GM21423 (cell line): Measurements from ENCODE around the gene RCOR1.
"Not testable (repeated sequence)": the region's sequence is repeated elsewhere in the genome, so short reads cannot be mapped to it uniquely, and the experiment has no call there.

Experiments used
- ATAC-seq: cut with Tn5 transposase; IDR thresholded peaks from one replicate; pipeline ENCODE4 v1.9.1; 2021; ENCODE audit warnings: mild to moderate bottlenecking, moderate library complexity; ENCODE audit not compliant: unreplicated experiment

Gene RCOR1

DNA sequence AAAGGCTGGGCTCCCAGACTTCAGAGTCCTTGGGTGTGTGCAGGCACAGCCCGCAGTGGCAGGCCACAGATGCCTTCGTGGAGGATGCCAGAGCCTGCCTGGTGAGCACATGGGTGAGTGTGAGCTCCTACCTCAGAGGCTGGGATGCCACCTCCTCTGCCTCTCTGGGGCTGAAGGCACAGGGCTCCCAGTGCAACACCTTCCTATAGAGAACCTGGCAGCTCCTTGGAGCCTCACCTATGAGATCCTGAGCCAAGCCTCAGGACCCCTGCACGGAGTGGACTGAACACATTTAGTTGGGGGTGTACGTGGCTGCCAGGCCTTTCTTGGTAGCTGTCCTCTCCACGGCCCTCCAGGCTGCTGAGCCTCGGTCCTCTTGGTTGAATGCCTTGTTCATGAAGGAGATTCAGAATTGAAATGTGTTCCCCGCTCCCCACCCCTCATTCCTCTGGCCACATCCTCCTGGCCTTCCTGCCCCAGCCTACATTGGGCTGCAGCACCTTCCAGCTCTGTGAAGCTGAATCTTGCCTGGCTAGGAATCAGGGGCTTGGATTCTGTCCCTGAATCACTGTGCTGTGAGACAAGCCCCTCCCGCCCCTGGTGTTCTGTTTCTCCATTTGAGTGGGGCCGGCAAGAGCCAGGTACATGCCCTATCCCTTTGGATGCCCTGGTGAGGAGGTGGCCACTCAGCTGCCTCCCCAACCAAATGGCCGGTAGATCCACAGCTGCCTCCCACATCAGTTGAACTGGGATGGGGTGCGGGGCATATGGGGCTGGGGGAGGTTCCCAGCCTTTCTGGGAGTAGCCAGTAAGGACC lies 146.1 kb downstream of the RCOR1 start:
- ATAC-seq = no peak

DNA sequence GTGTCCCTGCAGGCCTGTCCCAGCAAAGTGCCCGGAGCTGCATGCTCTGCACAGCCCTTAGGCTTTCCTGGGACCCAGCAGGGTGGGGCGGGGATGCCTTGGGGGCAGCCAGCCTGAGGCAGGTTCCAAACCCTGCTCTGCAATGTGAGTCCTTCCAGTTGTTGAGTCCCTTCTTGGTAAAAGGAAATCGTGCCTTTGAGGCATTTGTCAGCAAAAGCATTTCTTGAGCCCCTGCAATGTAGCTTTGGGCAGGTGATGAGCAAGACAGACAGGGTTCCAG lies 146.7 kb downstream of the RCOR1 start:
- ATAC-seq = no peak

GRCh38 chr14:102746634-102747438 lies 154.4 kb downstream of the RCOR1 start:
- no peak for ATAC-seq

DNA sequence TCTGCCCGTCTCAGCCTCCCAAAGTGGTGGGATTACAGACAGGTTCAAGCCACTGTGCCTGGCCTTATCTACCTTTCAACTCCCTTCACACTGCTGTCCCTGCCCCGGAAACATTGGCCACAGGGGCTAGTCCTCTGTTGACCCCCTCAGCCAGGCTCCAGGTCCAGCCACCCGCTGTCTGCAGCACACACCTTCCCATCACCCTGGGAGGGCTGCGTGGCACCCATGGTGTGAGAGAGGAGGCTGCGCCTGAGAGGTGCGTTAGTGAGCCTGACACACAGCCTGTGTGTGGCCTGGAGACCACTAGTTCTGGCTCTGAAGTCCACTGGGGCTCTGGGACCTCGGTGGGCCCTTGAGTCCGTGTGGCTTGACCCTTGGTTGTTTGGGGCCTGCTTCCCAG lies 156.4 kb downstream of the RCOR1 start:
- ATAC-seq = no peak

- ATAC-seq = no peak
Observed at GRCh38 chr14:102749393-102750305, 157.2 kb downstream of the RCOR1 start.

GRCh38 chr14:102750376-102750775 lies 157.9 kb downstream of the RCOR1 start:
- no peak for ATAC-seq

DNA sequence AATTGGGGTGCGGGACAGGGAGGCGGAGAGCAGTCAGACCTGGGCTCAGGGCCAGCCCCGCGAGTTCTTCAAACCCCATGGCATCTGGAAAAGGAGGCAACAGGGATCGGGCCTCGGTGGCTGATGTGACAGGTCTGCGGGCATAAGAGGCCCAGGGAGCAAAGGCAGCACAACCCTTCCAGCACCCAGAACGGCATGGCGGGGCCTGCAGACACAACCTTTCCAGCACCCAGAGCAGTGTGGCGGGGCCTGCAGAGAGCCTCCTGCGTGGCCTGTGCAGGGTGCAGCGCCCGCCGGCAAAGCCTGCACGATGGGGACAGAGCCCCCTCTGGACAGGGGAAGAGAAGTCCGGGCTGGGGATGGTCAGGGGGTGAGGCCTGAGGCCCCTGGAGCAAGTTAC lies 158.6 kb downstream of the RCOR1 start:
- ATAC-seq = no peak

DNA sequence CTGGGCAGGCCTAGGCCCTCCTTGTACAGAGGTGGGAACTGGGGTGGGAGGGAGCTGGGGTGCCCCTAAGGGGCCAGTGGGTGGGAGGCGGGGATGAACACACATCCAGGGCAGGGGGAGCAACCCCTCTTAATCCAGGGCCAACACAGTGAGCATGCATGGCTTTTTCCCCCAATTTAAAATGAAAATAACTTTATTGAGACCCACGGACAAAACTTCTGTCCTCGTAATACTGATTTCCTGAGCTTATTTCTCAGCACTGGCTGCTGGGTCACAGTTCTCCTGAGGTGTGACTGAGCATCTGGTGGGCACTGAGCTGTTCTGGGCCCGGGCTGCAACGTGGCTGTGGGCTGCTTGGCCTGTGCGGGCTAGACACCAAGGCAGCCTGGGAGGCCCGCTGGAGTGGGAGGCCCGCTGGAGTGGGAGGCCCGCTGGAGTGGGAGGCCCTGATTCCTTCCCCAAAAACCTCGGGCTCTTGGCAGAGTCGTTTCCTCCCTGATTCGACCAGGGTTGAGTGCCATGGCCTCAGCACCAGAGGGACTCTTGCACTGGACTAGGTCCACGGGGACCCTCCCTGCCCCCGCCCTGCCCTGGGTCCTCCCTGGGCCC lies 159.9 kb downstream of the RCOR1 start:
- ATAC-seq = no peak

- ATAC-seq = peak; percentile 42
Observed at GRCh38 chr14:102754370-102755262, 162.2 kb downstream of the RCOR1 start.

DNA sequence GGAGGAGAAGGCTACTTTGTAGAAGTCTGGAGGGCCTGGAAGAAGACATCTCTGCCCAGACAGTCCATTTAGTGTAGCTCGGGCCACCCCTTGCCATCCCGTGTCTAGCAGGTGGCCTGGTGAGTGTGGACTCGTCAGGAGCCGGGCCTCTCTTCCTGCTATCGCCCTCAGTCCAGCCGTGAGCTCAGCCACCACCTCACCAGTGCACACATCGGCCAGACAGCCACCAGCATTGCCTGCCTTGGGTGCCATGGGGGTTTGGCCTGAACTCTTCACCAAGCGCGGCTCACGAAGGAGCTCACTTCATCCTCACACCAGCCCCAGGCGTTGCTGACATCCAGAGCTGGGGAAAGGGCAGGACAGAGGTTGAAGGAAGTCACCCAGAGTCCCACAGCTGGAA lies 165.2 kb downstream of the RCOR1 start:
- ATAC-seq = no peak

- ATAC-seq = no peak
Observed at GRCh38 chr14:102758087-102758486, 165.6 kb downstream of the RCOR1 start.

DNA sequence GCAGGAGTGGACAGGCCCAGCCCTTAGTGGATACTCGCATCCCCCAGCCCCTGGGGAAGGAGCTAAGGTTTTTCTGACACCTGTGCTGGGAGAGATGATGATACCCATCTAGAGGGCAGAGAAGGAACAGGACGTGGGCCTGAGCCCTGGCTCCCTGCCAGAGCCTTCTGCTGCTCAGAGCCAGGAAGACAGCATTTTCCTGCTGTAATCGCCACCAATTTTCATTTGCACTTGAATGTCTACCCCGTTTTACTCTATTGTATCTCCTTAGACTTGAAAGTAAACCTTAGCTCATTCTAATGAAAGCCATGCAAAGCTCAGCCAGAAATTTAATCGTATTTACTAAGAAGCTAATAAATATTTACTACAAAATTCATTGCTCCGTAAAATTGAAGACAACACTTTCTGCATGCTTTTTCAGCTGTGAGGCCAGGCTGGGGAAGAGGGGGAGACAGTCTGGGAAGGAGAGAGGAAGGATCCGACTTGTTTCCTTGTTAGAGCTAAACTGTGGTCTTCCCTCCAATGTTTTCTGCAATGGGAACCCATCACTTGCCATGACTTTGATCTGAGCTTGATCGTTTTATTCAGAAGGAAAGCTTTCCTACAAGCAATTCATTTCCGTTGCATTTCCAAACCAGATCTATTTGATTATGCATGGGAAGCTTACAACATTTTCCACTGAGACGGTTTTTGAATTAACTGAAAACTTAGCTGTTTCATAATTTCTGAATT lies 167.2 kb downstream of the RCOR1 start:
- no peak for ATAC-seq

DNA sequence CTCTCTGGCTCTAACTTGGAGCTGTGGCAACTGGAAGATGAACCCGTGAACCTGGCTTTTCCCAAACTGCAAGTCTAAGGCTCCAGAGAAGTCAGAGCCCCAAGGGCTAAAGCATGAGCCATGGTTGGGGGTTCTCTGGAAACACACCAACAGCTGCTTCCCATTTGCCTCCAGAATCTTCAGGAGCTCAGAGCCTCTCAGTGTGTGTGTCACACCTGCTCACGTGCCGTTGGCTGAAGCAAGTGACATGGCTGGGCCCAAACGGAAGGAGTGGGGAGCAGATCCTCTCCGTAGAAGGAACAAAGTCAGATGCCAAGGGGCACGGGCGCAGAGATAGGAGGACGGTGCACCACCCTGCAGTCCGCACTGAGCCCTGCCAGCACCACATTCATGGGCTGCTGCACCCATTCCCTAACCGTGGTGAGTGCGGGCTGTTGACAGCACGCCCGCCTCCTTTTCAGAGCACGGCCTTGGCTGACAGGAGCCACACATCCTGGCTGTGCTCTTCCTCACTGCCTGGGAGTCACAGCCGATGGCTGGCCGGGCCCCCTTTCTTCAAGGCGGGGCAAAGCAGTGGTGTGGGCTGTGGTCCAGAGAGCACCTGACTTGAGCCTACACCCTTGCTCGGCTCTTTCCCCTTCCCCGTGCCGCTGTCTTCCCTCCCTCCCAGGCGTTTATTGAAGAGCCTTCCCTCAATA lies 168.2 kb downstream of the RCOR1 start:
- ATAC-seq = no peak

GRCh38 chr14:102761206-102761605 lies 168.8 kb downstream of the RCOR1 start:
- no peak for ATAC-seq

DNA sequence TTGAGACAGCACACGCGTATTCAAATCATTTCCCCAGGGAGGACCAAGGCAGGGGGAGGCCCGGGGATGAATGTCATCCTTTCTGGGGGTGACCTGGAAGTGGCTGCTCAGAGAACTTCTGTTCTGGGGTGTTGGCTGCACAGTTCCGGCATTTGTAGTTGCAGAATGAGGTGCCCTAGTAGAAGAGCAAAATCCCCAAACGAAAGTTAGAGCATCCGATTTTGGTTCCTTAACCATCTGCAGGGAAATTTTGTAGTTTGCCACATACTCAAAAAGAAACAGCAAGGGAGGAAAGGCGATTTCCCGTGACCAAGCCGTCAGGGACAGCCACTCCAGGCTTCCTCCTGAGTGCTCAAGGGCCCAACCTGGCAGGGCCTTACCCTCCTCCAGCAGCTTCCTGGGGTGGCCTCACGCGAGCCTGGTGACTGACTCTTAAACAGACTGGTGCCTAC lies 171.8 kb downstream of the RCOR1 start:
- peak; percentile 58 for ATAC-seq

DNA sequence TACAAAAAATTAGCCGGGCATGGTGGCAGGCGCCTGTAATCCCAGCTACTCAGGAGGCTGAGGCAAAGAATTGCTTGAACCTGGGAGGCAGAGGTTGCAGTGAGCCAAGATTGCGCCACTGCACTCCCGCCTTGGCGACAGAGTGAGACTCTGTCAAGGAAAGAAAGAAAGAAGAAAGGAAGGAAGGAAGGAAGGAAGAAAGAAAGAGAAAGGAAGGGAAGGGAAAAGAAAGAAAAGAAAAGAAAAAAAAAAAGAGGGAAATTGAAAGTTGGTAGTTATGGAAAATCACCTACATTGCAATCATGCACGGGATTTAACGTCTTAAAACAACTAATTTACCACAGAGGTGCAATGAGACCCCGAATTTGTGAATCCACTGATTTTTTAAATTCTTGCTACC lies 173.3 kb downstream of the RCOR1 start:
- ATAC-seq = not testable (repeated sequence)

DNA sequence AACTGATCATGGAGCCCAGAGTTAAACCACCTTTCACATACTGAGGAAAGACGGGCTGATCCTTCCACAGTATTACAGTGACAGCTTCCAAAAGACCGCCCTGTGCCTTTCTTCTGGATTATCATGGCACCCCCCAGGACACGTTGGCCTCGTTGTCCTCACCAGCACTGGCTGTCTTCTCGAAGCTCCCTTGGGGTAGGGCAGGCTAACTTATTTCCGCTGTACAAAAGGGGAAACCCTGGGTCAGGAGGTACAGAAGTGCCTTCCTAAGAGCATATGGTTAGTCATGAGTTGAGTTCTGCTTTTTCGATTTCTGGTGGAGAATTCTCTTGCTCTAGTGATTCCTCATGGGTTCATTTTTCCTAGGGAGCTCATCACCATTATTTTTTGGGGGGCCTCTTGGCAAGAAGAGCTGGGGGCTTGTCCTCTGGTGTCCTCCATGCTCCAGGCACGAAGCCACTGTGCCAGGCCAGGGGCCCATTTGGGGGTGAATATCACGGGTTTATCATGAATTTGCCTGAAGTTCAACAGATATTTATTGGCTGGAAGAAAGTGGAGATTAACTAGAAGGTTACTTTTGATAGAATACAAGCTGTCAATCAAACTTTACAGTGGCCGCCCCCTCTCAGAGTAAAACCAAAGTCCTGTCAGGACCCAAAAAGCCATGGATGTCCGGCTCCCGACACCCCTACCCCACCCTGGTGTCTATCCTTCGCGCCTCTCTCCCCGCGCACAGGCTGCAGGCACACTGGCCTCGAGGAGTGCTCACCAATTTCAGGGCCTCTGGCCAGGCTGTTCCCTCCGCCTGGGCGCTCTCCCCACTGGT lies 176.0 kb downstream of the RCOR1 start:
- peak; percentile 65 for ATAC-seq

GRCh38 chr14:102769049-102769327 lies 176.5 kb downstream of the RCOR1 start:
- ATAC-seq = no peak
